Stimulated activated CD4-positive, alpha-beta T cell treated with anti-CD3 and anti-CD28 coated beads, Interleukin-1b, Interleukin-23, amount 100 ng/mL, for 48 hours (primary cell): ENCODE measurements around the gene PNMA8B.
A peak's percentile ranks its signal among the peaks of the same experiment; 100 is the strongest.
"Not testable (repeated sequence)": the region's sequence is repeated elsewhere in the genome, so short reads cannot be mapped to it uniquely, and the experiment has no call there.

Experiments
- DNase-seq: peaks from one replicate; pipeline ENCODE4 v3.0.0-alpha.2; 2020

PNMA8B gene

GRCh38 chr19:46513461-46514236 lies 18.0 kb upstream of the PNMA8B start:
- DNase-seq: peak; percentile 79

- no peak for DNase-seq
Measured at GRCh38 chr19:46511237-46511636, 15.6 kb upstream of the PNMA8B start.

- DNase-seq: no peak
Measured at GRCh38 chr19:46508206-46508605, 12.5 kb upstream of the PNMA8B start.

GRCh38 chr19:46503848-46504453 lies 8.3 kb upstream of the PNMA8B start:
- DNase-seq: no peak

GRCh38 chr19:46502891-46503290 lies 7.2 kb upstream of the PNMA8B start:
- DNase-seq: no peak

- no peak for DNase-seq
Measured at GRCh38 chr19:46499692-46500091, 4.0 kb upstream of the PNMA8B start.

GRCh38 chr19:46497773-46498172 lies 2.1 kb upstream of the PNMA8B start:
- no peak for DNase-seq

GRCh38 chr19:46496886-46497285 lies 1.2 kb upstream of the PNMA8B start:
- DNase-seq: not testable (repeated sequence)

- no peak for DNase-seq
Measured at GRCh38 chr19:46496304-46496703, 637 bp upstream of the PNMA8B start.

- DNase-seq: no peak
Measured at GRCh38 chr19:46494941-46495785, 504 bp downstream of the PNMA8B start.

- DNase-seq: no peak
Measured at GRCh38 chr19:46494146-46494940, 1.3 kb downstream of the PNMA8B start.

- no peak for DNase-seq
Measured at GRCh38 chr19:46493236-46494145, 2.2 kb downstream of the PNMA8B start.

GRCh38 chr19:46492841-46493235 lies 2.8 kb downstream of the PNMA8B start:
- no peak for DNase-seq

GRCh38 chr19:46491975-46492682 lies 3.5 kb downstream of the PNMA8B start:
- no peak for DNase-seq

- no peak for DNase-seq
Measured at GRCh38 chr19:46490774-46491173, 4.9 kb downstream of the PNMA8B start.

- no peak for DNase-seq
Measured at GRCh38 chr19:46489445-46490272, 6.0 kb downstream of the PNMA8B start.

GRCh38 chr19:46488551-46488950 lies 7.1 kb downstream of the PNMA8B start:
- DNase-seq: no peak

- DNase-seq: peak; percentile 72
Measured at GRCh38 chr19:46487802-46488445, 7.7 kb downstream of the PNMA8B start.

- DNase-seq: no peak
Measured at GRCh38 chr19:46487178-46487801, 8.4 kb downstream of the PNMA8B start.
